Activated CD4-positive, CD25-positive, alpha-beta regulatory T cell treated with anti-CD3 and anti-CD28 coated beads, Interleukin-2, amount 50 U/mL, for 16 hours (primary cell): Measurements from ENCODE around the gene PAPPA.

Source experiments
- DNase-seq: peaks from one replicate; pipeline ENCODE4 v3.0.0-alpha.2; 2020; ENCODE audit warnings: low read depth, low spot score

Gene PAPPA, protein sequence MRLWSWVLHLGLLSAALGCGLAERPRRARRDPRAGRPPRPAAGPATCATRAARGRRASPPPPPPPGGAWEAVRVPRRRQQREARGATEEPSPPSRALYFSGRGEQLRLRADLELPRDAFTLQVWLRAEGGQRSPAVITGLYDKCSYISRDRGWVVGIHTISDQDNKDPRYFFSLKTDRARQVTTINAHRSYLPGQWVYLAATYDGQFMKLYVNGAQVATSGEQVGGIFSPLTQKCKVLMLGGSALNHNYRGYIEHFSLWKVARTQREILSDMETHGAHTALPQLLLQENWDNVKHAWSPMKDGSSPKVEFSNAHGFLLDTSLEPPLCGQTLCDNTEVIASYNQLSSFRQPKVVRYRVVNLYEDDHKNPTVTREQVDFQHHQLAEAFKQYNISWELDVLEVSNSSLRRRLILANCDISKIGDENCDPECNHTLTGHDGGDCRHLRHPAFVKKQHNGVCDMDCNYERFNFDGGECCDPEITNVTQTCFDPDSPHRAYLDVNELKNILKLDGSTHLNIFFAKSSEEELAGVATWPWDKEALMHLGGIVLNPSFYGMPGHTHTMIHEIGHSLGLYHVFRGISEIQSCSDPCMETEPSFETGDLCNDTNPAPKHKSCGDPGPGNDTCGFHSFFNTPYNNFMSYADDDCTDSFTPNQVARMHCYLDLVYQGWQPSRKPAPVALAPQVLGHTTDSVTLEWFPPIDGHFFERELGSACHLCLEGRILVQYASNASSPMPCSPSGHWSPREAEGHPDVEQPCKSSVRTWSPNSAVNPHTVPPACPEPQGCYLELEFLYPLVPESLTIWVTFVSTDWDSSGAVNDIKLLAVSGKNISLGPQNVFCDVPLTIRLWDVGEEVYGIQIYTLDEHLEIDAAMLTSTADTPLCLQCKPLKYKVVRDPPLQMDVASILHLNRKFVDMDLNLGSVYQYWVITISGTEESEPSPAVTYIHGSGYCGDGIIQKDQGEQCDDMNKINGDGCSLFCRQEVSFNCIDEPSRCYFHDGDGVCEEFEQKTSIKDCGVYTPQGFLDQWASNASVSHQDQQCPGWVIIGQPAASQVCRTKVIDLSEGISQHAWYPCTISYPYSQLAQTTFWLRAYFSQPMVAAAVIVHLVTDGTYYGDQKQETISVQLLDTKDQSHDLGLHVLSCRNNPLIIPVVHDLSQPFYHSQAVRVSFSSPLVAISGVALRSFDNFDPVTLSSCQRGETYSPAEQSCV (N-terminal part only)

DNA sequence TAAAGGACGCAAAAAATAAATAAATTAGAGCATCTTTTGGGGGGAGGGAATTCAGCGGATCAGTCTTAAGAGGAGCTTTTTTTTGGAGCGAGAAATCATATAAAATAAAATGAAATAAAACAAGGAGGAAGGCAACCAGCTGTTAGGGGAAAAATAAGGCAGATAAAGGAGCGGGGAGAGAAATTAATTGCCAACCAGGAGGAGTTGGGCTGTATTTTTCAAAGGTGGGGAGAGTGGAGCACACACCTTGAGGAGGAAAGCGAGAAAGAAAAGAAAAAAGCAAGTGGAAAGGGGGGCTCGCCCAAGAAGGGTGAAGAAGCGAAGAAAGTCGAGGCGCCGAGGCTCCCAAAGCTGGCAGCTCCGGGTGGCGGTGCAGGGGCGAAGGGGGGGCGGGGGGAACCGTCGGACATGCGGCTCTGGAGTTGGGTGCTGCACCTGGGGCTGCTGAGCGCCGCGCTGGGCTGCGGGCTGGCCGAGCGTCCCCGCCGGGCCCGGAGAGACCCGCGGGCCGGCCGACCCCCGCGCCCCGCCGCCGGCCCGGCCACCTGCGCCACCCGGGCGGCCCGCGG lies at the start of gene PAPPA:
Gene PAPPA (plus strand): TSS at position 27 of the 569 bp plus-strand sequence. CDS start 382 bp downstream, at position 409.
- DNase-seq = no peak

DNA sequence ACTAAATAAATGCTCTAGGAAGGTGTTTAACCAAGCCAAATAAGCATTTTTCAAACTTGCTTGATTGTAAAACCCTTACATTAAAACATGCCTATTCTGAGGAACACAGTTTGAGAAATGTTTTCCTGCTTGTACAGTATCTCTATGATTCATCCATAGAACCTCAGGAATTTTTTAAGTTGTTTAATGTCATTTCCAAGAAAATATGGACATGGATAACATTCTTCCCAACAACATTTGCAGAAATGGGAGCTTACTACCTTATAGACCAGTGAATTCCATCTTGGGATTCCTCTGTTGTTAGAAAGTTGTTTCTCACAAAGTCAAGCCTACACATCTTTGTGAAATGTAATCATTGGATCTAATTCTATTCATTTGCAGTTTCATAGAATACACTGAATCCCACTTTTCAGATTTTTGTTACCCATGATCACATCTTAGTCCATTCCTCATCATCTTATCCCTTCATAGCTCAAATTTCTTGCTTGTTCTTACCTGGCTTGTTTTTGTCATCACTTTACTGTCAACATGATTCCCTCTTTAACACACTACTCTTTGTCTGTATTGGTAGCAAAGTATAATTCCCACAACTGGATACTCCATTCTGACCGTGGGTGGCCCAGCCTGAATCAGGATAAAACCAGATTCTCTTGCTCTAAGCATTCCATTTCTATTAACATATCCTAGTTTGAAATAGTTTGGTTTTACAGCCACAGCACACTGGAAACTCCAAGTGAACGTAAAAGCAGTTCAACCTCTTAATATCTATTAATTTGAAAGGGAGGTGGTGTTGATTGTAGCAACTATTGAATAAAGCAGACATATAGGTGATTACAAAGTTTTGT lies 49.4 kb upstream of the PAPPA start:
- DNase-seq = no peak

DNA sequence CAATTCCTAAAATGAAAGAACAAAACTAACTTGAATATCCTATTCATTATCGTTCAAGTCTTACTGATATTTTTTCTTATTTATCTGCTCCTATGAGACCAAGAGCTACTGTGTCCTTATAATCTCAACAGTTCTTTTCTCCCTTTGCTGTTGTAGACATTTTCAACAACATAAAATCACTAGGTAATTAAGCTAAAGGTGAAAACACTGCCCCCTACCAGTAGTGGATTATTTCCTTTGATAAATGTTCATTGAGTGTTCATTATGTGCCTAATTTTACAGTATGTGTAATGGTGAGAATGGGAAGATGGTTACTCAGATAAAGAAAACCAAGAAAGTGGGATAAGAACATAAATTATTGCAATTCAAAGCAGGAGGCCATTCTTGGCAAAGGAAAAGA lies 41.4 kb upstream of the PAPPA start:
- no peak for DNase-seq

DNA sequence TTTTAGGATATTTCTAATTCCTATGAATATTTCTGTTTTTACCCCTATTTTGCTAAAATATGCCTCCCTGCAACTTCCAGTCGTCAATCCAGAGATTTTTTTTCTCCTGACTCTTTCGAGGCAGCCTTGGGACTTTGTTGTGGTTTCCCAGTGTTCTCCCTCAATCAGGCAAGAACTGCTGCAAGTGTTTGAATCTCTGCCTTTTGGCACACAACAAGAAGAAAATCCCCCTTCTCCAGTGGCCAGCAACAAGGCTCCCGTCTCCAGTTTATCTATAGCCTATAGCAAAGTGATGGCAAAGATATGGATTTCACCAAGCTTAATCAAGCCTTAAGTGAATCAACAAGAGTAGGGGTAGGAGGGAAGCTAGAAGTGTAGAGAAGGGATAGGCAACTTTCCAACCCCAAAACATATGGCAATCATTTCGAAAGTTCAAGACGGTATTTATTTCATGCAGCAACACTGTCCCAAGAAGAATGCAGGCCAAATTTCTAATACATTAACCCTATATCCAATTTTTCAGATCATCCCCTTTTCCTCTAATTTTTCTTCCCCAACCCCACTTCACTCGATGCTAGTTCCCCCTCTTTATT lies 37.7 kb upstream of the PAPPA start:
- no peak for DNase-seq

DNA sequence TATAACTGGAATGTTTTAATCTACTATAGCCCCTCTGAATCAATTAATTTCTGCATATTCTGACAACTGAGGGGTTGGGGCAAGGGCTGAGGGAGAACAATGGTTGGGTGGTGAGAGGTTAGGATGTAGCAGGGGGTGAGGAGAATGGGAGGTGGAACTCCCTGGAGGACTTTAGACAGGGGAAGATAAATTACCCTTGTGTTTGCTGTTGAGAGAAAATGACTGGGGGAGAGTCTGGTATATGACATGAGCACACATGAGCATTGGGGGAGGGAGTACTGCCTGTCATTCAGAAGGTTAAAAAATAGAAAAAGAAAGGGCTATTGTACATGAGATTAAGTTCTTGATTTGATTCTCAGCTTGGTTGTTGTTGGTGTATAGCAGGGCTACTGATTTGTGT lies 37.2 kb upstream of the PAPPA start:
- DNase-seq = no peak

DNA sequence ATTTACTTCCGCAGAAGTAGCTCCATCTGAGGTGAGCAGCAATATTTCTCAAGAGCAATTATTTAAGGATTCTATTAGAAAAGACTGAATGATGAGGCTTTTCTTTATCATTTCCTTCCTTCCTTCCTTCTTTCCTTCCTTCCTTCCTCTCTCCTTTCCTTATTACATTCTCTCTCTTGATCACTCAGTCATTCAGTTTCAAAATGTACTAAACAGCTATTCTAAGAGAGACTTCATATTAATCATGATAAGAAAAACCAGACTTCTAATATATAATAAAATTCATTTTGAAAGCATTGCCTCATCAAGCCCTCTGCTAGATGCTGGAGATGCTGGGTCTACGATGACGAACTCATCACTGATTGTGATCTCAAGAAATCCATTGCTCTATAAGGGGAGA lies 30.4 kb upstream of the PAPPA start:
- DNase-seq = no peak

DNA sequence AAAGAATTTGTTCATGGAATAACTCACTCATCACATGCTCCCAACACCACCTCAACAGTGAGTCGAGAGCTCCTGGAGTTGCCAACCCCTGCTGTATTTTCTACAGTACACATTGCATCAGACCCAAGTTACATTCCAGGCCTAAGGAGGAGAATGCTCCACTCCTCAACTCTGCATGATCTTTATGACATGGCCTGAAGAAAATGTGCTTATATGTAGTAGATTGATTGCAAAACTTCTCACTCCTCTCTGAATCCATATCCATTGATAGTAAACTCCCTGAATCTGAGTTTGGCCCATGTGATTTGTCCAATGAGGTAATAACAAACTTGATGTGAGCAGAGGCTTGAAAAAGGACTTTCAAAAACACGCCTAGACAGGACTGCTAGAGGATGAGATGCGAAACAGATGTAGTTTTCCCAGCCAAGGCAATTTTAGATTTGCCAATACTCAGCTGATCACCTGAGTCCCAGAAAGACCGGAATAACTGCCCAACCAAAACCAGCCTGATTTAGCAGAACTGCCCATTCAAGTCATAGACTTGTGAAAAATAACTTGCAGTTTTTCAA lies 29.0 kb upstream of the PAPPA start:
- DNase-seq = no peak

DNA sequence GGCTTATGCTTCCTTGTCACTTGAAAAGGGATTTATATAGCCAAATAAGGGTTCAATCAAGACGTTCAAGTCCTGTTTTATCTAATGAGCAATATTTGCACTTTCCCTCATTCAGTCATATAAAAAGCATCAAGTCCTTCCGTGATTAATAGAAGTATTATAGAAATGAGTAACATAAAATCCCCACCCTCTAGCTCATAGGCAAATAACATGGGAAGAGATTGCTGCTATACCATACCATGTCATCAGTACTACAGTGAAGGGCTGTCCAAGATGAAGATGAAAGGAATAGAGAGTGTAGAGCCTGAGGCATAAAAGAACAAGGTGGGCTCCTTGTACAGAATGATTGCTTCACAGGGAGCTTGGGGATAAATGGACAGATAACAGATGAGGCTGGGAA lies 20.4 kb upstream of the PAPPA start:
- DNase-seq = no peak

DNA sequence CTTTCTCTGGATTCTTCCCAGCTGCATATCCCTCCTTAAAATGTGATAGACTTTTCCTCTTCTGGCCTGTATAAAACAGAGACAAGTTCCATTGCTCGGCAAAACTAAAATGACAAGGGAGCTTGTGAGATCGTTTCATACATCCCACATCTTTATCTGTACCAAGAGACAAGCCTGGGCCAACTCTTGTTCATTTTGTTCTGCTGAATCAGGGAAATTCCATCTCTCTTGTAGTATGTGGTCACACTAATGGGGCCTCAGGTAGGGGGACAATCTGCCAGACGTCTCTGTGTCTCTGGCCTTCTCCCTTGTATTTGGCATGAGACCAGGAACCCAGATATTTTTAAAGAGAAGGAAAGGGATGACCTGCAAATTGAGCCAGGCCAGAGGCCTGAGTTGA lies 18.6 kb upstream of the PAPPA start:
- DNase-seq = no peak

DNA sequence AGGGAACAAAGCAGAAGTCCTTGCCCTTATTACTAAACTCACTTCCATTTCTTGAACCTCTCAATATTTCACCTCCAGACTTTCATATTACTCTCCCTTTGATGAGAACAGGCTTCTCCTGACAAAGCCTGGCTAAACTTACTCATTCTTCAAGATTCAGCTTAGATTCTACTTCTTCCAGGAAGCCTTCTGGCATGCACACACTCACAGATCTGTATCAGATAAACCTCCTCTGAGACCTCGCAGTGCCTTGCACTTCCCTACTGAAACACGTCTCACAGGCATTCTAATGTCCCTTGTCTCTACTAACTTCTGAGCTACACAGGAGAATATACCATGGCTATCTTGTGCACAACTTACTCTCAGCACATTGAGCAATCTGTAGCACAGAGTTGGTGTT lies 16.6 kb upstream of the PAPPA start:
- no peak for DNase-seq

DNA sequence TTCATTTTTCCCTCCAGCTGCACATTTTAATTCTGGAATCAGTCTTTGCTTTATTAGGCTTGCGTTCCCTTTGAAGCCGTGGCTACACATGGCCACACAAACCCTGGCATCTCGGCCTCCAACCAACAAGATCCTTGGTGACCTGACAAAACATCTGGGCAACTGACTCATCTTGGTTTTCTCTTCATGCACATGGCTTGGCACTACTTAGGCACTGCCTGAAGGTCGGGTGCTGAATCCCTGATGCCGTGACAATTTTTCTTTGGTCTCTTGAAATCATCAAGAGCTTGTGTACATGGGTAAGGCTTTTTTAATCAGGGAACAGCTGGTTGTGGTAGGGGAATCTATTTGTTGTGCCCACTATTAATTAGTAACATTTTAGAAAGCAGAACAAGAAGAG lies 16.0 kb upstream of the PAPPA start:
- DNase-seq = no peak

DNA sequence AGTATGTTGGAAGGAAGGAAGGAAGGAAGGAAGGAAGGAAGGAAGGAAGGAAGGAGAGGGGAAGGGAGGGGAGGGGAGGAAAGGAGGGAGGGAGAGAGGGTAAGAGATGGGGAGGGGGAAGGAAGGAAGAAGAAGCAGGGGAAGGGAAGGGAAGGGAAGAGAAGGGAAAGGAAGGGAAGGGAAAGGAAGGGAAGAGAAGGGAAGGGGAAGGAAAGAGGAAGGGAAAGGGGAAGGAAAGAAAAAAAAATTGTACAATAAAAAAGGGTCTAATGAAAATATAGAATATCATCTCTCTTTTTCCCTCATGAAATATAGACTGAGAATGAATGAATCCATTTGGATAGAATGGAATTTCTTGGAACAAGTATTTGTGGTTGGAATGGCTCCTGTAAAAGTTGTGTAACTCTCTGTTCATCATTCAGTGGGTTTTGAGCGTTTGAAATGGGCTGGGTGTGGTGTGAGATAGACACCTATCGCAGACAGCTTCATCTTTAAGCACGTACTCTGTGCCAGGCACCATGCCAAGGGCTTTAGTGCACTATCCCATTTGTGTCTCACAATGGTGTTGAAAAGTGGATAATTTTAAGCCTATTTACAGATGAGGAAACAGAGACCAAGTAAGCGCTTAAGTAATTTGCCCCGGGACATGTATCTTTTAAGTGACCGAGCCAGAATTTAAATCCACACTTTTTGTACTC lies 11.6 kb upstream of the PAPPA start:
- no peak for DNase-seq

DNA sequence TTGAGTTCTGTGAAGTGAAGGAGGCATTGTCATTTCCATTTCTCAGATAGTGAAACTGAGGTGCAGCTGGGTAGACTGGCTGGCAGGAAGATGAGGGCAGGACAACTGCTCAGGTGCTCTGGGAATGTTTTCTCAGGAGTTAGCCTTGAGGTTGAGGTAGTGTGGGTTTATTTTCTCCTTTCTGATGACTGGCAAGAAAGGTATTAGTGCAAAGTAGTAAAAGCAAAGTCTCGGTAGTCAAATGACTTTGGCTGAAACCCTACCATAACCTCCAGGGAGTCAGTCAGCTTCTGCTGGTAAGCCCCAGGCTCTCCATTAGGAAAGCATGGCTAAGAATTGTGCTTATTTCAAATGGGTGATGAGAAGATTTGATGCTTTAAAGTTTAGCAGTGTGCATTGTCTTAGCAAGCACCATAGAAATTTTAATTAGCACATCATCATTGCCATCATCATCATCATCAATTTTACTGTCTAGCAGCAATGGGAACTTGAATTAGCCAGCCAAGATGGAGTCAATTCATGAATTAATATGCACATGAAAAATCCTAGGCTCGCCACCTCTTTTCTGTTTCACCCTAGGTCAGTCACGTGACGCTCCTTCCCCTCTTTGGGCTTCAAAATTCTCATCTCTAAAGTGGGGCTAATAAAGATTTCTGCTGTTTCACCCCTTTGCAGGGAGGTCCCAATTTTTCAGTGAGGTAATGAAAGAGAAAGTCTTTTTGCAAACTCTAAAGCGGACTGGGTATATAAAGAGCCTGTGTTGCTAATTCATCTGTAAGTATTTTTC lies 10.7 kb upstream of the PAPPA start:
- DNase-seq = no peak

DNA sequence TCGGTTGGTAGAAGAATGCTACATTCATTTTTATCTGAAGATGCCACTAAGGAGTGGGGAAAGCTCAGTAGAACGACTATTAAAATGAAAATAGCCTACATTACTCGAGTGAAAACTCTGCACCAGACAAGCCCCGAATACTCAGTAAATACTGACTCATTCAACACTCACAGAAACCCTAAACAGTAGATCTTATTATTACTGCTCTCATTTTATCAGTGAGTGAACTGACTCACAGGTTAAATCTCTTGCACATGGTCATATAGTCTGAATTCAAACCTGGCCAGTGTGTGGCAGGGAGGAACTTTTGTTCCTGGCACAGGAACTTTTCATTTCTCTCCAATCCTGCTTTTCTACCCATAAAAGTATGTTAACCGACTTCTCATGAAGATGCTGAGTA lies 9.6 kb upstream of the PAPPA start:
- no peak for DNase-seq

DNA sequence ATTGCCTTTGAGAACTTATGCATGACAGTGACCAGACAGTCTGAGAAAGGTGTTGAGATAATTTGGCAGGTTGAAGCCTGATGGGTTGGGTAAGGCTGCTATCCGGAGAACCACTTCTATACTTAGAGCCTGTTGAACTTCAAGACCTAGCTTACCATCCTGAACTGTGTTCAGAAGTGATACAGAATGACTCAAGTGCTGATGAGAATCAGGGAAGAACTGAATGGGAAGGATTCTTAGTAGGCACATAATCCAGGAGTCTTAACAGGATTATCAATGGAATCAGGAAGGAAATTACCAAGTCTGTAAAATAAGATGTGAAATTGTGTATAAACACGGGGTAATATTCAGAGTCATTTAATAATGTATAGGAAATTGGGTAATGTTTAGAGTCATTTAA lies 9.0 kb upstream of the PAPPA start:
- no peak for DNase-seq

DNA sequence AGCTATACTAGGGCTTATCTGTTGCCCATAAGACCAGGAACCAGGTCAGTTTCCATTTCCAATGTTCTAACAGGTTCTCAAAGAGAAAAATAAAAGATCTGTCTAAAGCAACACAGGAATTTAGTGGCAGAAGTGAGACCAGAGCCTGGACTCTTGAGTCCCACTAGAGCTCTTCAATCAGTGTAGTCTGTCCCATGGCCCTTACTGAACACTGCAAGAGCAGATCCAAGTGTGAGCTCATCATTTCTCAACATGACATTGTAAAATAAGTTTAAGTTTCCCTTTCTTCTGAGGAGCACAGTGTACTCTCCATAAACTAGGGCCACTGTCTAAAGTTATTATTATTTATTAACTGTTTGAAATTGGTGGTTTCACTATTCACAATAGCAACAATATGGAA lies 8.6 kb upstream of the PAPPA start:
- DNase-seq = no peak

DNA sequence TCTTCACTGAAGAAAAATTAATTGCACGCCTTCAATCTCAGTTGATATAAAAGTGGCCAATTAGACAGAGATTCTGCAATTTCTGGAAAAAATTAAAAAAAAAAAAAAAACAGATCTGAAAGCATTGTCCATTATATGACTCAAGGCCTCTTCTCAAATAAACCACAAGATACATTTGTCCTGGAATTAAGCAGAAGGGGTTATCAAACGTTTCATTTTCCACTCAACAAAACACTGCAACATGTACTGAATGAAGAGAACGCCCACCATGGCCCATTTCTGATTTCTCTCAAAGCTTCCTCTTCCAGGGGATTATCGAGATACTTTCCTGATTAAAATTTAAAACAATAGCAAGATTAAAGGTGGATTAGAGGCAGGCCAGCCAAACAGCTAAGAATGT lies 5.8 kb upstream of the PAPPA start:
- no peak for DNase-seq

DNA sequence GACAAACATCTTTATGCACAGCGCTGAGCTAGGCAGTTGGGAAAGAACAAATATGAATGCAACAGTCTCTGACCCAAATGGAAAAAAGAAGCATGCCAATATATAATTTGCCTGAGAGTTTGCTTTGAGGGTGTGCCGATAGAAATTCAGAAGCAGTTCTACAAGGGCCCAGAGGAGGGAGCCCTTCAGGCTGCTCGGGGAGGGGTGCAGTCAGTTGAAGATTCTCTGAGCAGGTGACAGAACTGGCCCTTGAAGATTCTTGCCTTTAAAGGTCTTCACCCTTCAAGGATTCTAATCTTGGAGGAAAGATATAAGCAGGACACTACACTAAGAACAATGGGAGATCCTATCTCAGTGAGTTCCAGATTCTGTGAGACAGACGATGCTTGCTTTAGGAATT lies 3.7 kb upstream of the PAPPA start:
- no peak for DNase-seq

DNA sequence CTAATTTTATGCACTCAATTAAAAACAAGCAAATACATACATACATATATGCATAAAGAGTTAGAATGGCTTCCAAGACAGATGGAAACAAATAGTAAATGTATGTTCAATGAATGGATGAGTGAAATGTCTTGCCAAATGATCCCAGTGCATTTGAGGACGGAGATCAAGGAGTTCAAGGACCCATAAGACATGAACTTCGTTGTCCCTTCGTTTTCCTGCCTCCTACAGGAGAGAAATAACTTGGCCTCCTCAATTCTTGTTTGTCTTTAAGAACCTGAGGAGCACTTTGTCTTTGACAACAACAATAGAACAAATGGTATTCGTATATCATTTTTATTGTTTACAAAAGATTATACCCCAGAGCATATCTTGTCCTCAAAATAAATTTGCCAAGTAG lies 2.4 kb upstream of the PAPPA start:
- DNase-seq = no peak
